Measurements from ENCODE around the gene PSD.

PSD gene

DNA sequence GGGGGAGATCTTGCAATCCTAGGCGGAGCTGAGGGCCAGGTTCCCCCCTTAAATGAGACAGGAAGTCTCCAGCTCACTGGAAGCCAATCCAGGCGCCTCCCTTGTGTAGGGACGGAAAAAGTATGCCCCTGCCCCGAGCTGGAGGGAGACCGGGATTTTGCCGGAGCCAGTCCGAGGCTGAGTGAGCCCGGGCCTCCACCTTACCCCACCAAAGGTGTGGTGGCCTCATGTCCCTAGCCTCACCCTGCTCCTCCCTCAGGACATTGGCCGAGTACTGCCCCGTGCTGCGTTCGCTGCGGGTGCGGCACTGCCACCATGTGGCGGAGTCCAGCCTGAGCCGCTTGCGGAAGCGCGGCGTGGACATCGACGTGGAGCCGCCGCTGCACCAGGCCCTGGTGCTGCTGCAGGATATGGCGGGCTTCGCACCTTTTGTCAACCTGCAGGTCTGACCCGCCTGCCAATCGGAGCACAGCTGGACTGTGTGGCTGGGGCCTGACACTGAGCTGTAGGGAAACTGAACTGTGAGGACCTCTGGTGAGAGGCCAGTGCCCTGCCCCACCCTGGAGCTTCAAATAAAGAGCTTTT is 4.1 kb upstream of the PSD start:
- in situ Hi-C loops (cut with HindIII; ENCODE audit: low pct_ligation_motif_present, low pct_unique_long_range_greater_than_20kb, low sequenced_read_pairs) = no loop called here
- DNase-seq = peak; percentile 85

- in situ Hi-C loops (cut with HindIII; ENCODE audit: low pct_ligation_motif_present, low pct_unique_long_range_greater_than_20kb, low sequenced_read_pairs) = no loop called here
- DNase-seq = peak; percentile 40
These were observed 3.4 kb upstream of the PSD start for GRCh38 chr10:102421757-102422512.

DNA sequence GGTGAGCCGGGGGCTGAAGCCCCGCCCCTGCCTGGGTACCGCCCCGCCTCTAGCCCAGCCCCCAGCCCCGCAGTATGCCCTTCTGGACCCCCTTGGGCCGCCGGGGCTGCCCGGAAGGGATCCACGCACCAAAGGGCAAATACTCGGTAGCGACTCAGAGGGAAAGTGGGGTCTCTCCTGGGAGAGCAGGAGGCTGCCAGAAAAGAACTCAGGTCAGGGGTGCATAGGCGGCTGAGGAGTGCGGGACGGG is 2.8 kb upstream of the PSD start:
- in situ Hi-C loops (cut with HindIII; ENCODE audit: low pct_ligation_motif_present, low pct_unique_long_range_greater_than_20kb, low sequenced_read_pairs) = no loop called here
- DNase-seq = peak; percentile 6

- in situ Hi-C loops (cut with HindIII; ENCODE audit: low pct_ligation_motif_present, low pct_unique_long_range_greater_than_20kb, low sequenced_read_pairs) = no loop called here
- peak; percentile 98 for DNase-seq
These were observed 2.3 kb upstream of the PSD start, which contains the start of gene FBXL15 for GRCh38 chr10:102420714-102421506. FBXL15 (plus strand) TSS chr10:102420836; CDS start chr10:102421130, 294 bp downstream.

DNA sequence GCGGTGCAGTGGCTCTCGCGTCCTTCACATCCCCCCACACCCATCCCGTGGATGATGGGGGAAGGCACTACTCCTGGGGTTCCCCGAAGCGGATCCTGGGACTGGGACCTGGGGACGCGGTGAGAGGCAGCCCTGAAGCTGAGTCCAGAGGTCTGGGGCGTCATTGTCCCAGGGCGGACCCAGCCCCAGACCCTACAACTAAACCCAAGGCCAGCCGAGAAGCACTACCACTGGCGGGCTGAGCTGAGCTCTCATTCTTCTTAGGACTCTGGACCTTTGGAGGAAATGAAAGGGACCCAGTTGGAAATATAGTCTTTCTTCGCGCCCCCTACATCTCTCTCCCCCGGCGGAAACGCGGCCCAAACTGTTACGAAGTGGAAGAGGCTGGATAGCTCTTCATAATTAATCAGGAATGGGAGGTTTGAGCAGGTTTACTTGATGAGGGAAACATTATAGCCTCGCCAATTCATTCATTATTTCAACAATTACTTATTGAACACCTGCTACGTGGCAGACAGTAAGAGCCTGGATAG is 1.7 kb upstream of the PSD start:
- in situ Hi-C loops (cut with HindIII; ENCODE audit: low pct_ligation_motif_present, low pct_unique_long_range_greater_than_20kb, low sequenced_read_pairs) = no loop called here
- DNase-seq = no peak

DNA sequence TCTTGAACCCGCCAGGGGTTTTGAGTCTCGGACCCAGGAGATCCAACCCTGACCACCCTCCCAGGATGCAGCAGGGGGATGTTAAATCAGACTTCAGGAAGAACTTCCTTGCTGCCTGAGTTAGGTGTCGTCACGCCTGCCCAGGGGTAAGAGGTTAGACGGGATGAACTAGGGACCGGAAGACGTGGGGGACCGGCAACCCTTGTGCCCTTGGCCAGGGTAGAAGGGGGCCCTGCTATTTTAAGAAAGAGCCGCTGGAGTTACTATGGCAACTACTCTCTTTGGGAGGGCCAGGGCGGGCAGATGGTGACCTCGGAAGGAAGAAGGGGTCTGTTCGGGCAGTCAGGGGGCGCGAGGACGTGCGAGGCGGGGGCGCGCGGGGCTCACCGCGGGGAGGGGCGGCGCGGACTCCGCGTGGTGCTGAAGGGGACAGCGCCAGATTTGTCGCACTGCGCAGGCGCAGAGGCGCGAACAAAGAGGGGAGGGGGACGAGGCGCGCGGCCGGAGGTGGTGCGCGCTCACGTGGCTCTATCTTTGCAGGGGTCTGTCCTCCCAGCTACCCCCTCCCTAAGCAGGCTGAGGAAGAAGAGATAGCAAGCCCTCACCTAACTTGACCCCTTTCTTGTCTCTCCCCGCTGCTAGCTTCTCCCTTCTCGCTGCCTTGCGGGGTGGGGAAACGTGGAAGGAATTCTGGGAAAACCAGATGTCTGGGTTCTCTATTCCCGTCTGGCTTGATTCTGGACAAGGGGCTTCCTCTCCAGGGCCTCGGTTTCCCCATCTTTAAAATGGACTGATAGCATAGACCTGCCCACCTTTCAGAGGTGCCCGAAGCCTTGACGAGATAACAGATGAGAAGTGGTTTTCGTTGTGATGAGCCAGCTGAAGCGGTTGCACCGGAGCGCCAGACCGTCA is 940 bp upstream of the PSD start:
- peak; percentile 54 for DNase-seq
- in situ Hi-C loops (cut with HindIII; ENCODE audit: low pct_ligation_motif_present, low pct_unique_long_range_greater_than_20kb, low sequenced_read_pairs) = no loop called here

DNA sequence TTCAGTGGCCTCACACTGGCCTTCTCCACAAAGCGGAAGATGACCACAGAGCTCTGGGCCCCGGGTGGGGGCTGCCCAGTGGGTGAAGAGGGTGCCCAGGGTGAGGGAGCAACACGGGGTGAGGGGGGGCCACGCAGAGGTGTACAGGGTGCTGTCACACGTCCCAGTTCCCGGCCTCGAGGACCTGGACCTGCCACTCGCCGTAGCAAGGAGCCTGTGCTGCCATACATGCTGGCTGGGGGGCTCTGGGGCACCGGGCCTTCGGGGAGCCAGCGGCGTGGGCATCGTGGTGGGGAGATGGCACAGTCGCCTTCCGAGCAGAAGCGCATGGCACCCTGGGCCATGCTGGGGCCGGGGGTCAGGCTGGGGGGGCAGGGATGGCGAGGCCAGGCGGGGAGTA is 1.9 kb downstream of the PSD start:
- in situ Hi-C loops (cut with HindIII; ENCODE audit: low pct_ligation_motif_present, low pct_unique_long_range_greater_than_20kb, low sequenced_read_pairs) = no loop called here

DNA sequence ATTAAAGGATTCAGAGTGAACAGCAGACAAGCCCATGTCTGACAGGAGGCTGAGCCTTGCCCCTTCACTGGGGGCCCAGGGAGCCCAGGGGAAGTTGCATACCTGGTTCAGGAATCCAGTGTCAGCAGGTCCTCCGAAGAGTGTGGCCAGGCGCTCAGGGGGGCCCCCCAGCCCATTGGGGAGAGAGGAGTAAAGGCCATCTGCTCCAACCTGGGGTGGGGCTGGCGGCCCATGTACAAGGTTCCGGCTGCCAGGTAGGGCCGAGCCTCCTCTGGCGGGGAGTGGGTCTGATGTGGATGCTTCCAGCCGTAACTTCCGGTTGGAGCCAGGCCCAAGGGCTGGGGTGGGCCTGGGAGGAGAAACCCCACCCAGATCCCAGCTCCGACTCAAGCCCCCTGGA is 2.3 kb downstream of the PSD start:
- in situ Hi-C loops (cut with HindIII; ENCODE audit: low pct_ligation_motif_present, low pct_unique_long_range_greater_than_20kb, low sequenced_read_pairs) = no loop called here
- no peak for DNase-seq

More for the DNA sequence above, 1.9 kb downstream of the PSD start:
- no peak for DNase-seq

DNA sequence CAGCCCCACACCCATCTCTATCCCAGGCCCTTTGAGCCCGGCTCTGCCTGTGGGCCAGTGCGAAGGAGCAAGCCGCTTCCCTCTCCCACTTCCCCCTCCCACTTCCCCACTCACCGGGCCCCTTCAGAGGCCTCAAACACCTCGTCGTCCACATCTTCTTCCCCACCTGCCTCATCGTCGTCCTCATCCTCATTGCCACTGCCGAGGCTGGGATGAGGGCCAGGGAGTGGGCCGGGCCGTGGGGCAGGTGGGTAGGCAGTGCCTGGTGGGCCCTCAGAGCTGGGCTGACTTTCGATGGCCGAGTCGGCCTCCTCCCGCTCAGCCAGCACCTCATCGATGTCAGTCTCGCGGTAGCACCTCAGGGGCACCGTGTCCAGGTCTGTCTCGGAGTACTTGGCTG is 3.8 kb downstream of the PSD start:
- DNase-seq = no peak
- in situ Hi-C loops (cut with HindIII; ENCODE audit: low pct_ligation_motif_present, low pct_unique_long_range_greater_than_20kb, low sequenced_read_pairs) = no loop called here

DNA sequence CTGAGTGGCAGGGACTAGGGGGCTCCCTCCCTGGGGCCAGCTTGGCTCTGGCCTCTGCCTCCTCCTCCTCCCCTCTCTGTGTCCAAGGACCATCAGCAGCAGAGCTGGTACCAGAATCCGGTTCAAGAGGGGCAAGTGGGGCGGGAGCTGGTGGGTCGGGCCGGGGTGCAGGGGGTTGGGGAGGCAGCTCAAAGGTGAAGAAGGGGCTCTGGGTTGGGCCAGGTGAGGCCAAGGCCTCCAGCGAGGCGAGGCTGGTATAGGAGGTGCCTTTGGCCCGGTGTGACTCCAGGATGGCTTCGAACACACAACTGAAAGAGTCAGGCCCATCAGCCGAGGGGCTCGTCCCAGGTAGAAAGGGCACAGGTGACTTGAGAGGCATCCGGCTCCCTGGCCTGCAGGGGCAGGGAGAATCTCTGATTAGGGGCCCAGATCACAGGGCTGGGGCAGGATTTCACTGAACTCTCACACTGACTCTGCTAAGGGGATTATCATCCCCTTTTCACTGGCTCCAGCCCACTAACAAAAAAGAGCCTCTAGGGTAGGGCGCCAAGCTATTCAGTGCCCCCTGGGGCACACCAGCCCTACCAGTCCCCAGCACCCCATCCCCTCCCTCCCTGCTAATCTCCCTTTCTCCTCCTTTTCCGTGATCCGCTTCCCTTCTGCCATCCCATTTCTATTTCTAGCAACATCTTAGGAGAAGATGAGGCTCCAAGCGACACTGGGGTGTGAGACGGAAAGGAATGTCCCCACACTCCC is 4.6 kb downstream of the PSD start:
- DNase-seq = no peak
- in situ Hi-C loops (cut with HindIII; ENCODE audit: low pct_ligation_motif_present, low pct_unique_long_range_greater_than_20kb, low sequenced_read_pairs) = no loop called here

DNA sequence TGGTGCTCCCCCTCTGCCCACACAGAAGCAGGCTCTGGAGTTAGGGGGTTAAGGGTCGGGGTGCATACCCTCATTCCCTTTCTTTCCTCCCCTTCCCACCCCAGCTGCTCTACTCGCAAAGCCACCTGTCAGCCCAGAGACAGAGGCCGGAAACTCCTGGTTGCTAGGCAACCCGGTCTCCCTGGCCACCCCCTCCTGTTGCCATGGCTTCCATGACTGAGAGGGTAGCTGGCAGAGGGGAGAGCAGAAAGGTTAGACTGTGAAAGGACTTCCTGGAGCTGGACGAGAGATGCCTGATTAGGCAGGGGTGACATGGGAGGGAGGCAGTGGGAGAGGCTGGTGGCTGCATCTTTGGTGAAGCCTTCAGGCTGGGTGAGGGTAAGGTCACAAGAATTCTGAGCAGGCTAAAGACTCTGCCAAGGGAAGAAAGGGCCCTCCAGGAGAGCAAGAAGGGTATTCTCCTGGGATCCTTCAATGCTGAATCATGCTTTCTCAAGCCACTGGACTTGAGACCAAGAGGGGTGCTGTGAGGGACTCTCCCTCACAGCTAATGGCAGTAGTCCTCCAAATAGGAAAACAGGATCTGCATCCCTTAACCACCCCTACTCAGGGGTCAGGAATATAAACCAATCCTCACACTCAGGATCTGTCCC is 5.4 kb downstream of the PSD start:
- DNase-seq = peak; percentile 38
- in situ Hi-C loops (cut with HindIII; ENCODE audit: low pct_ligation_motif_present, low pct_unique_long_range_greater_than_20kb, low sequenced_read_pairs) = no loop called here

- in situ Hi-C loops (cut with HindIII; ENCODE audit: low pct_ligation_motif_present, low pct_unique_long_range_greater_than_20kb, low sequenced_read_pairs) = no loop called here
- no peak for DNase-seq
These were observed 6.3 kb downstream of the PSD start for GRCh38 chr10:102412293-102412692.

- no peak for DNase-seq
- in situ Hi-C loops (cut with HindIII; ENCODE audit: low pct_ligation_motif_present, low pct_unique_long_range_greater_than_20kb, low sequenced_read_pairs) = no loop called here
These were observed 7.0 kb downstream of the PSD start for GRCh38 chr10:102411341-102412255.

GRCh38 chr10:102410429-102411073 is 8.0 kb downstream of the PSD start:
- DNase-seq = no peak
- in situ Hi-C loops (cut with HindIII; ENCODE audit: low pct_ligation_motif_present, low pct_unique_long_range_greater_than_20kb, low sequenced_read_pairs) = no loop called here

DNA sequence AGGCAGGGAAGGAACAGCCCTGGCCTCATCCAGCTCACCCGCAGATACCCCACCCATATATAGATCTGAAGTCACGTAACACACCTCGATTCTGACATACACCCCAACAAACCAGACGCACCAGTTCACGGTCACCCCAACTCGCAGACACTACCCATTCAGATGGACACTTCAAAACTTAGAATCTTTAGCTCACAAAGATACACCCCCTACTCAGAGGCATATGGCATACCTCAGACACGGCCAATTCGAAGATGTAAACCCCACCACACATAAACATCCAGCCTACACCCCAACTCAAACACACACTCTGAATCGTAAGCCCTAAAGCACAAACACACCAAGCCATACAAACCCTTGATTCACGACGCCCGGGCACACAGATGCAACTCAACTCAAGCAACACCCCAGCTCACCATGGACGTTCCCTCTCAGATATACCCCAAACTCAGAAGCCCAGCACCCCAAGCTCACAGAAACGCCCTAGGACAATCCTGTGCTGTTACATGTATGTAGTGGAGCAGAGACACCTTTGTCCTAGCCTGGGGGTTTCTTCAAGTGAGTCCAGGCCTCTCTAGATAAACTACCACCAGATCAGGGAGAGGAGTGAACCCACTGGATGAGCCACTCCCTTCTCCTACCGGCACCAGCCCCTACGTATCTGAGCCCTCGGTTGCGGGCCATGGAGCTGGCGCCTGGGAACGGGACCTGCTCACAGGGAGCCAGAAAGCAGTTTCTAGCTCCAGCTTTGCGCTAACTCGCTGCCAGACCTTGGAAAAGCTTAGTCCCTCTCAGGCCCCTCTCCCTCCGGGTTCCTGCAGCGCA is 8.8 kb downstream of the PSD start:
- no peak for DNase-seq
- in situ Hi-C loops (cut with HindIII; ENCODE audit: low pct_ligation_motif_present, low pct_unique_long_range_greater_than_20kb, low sequenced_read_pairs) = no loop called here
